GM21737 (cell line): Measurements from ENCODE around the gene MAGED1.
"Not testable (repeated sequence)": the region's sequence is repeated elsewhere in the genome, so short reads cannot be mapped to it uniquely, and the experiment has no call there.

Experiments
- ATAC-seq: cut with Tn5 transposase; IDR thresholded peaks from one replicate; pipeline ENCODE4 v1.9.1; 2021; ENCODE audit warnings: mild to moderate bottlenecking, moderate library complexity; ENCODE audit not compliant: unreplicated experiment

The MAGED1 gene

DNA sequence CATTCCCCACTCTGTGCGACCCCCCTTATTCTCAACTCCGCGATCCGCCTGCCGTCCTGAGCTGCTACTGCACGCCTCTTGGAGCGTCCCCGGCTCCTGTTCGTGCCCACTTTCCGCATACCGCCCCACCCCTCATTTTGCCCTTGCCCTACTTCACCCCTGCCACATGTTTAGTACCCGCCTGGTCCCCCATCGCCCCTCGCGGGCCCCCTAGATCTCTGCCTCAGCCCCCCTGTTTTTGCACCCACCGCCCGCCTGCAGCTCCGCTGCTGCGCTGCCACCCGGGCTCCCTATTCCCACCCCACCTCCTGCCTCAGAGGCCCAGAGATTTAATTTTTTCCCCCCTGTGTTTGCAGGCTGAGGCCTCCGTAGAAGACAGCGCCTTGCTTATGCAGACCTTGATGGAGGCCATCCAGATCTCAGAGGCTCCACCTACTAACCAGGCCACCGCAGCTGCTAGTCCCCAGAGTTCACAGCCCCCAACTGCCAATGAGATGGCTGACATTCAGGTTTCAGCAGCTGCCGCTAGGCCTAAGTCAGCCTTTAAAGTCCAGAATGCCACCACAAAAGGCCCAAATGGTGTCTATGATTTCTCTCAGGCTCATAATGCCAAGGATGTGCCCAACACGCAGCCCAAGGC, 1.4 kb downstream of the MAGED1 start:
- no peak for ATAC-seq

GRCh38 chrX:51896626-51897025, 3.2 kb downstream of the MAGED1 start:
- no peak for ATAC-seq

DNA sequence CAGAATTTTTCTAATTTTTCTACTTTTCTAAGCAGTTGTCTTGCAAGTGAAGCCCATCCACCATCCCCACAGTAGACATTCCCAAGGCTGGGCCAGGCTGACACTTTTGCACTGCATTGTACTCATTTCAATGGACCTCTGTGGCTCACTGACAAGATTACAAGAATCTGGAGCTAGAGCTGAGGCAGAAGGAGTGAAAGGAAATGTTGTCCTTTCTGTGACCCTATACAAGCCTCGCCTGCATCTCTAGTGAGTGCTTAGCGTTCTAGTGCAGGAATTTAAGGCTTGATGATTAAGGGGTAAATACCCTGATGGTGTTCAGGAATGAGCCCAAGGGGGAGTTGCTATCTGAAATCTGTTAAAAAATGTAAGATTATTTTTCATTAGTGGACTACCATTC, 6.3 kb downstream of the MAGED1 start:
- no peak for ATAC-seq

DNA sequence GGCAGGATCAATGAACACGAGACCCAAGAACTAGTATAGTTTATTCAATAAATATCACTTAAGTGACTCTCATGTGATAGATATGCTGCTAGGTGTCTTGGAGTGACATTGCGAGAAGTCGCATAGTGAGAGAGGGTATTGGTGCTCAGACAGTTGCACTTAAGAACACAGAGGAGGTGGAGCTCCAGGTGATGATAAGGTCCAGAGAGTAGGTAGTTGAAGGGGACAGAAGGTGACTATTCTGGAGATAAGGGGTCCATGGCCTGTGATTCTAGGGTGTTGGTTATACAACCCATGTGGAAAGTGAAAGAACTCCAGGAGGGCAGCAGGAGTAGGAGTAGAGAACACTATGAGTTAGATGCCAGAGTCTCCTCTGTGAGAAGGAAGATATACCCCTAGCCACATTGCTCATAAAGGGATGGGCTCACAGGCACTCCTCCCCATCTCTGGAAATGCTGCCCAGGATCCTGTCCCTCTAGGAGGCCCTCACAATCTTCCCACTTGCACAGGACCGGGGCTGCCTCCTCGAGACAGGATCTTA, 9.2 kb downstream of the MAGED1 start:
- ATAC-seq = no peak

GRCh38 chrX:51905152-51905551, 11.7 kb downstream of the MAGED1 start:
- ATAC-seq = not testable (repeated sequence)

DNA sequence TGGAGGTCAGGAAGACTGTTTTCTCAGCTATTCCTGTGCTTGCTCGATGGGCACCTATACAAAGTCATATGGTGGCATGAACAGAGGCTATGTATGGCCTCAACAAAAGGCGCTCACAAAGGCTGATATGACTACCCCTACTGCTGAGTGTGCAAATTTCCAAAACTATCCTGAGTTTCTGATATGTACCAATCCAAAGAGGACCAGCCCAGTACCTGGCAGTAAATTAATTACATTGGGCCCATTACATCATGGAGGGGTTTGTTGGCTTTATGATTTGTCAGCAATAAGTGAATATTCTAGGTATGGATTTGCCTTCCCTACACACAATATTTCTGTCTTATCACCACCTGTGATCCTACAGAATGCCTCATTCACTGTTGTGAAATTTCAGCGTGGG, 12.3 kb downstream of the MAGED1 start:
- no peak for ATAC-seq

DNA sequence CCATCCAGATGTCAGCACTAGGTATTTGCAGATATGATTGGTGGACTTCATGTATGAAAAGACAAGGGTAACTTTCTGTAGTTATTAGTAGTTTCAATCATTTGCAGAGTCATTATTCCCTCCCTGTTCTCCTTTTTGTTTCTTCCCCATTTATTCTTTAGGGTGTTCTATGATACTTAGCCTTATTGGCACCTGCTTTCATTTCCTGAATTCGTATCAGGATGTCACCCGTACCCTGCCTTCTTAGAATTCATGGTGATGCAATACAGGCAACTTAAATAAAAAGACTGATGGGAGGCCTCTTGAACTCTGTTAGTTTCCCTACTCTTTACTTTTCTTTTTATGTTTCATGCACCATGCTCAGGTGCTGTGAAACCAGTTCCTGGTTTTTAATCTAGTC, 24.2 kb downstream of the MAGED1 start:
- ATAC-seq = no peak

- no peak for ATAC-seq
Measured at GRCh38 chrX:51922561-51922960, 29.1 kb downstream of the MAGED1 start.

- no peak for ATAC-seq
Measured at GRCh38 chrX:51931566-51932150, 38.2 kb downstream of the MAGED1 start.
